RKO (cell line): ENCODE data around the gene ATP6V0E1.
"Not testable (repeated sequence)": the region's sequence is repeated elsewhere in the genome, so short reads cannot be mapped to it uniquely, and the experiment has no call there.

ENCODE experiments used
- DNase-seq: peaks from one replicate; pipeline ENCODE4 v3.0.0-alpha.2; 2016; ENCODE audit warnings: low spot score

The ATP6V0E1 gene

GRCh38 chr5:173075970-173076369, 92.4 kb downstream of the ATP6V0E1 start:
- DNase-seq = no peak

- DNase-seq = not testable (repeated sequence)
Measured at GRCh38 chr5:173076471-173076870, 92.9 kb downstream of the ATP6V0E1 start.

GRCh38 chr5:173078878-173079277, 95.3 kb downstream of the ATP6V0E1 start:
- DNase-seq = no peak
